H1 (cell line): Measurements from ENCODE around the gene DOK6. TPM values are rescaled to one million over a fixed set of nuclear protein-coding genes. Genes with fewer than 3 reads are reported as not detected.

Source experiments
- CTCF ChIA-PET: fragments of 300-600 bp; sonication (Branson Sonifier 250); formaldehyde crosslinking; loops from one replicate; lab custom pipeline; 2021; ENCODE audit not compliant: partially characterized antibody; lab: Charles Lee
- POLR2A ChIA-PET: fragments of 300-600 bp; sonication (Branson Sonifier 250); formaldehyde crosslinking; loops from one replicate; lab custom pipeline; 2021; ENCODE audit warnings: inconsistent platforms; ENCODE audit not compliant: partially characterized antibody; lab: Charles Lee
- DNase-seq, 2 experiments: peaks; one replicate each; pipeline versions ENCODE4 v3.0.0 to v3.0.0-alpha.2; 2010 to 2022; ENCODE audit warnings: low spot score in 2 of 2, low read depth in 1 of 2, mixed read lengths in 1 of 2
- FAIRE-seq: peaks from 2 replicates; lab custom pipeline; 2011; peaks lifted over from hg19 to GRCh38; lab: Jason Lieb, UNC
- H2AFZ ChIP-seq: 2 replicates; pipeline ENCODE4 v1.8.1; 2012; ENCODE audit warnings: low read length, inconsistent platforms
- H2AK5ac ChIP-seq: 2 replicates; pipeline ENCODE4 v1.6.1; 2013; ENCODE audit warnings: low read depth, low read length
- H2BK120ac ChIP-seq: replicated peaks from 2 replicates; pipeline ENCODE3; 2013; ENCODE audit warnings: low read depth, low read length, inconsistent platforms
- H2BK12ac ChIP-seq: 2 replicates; pipeline ENCODE4 v1.6.1; 2013; ENCODE audit warnings: low read depth, low read length
- H2BK15ac ChIP-seq: 2 replicates; pipeline ENCODE4 v1.6.1; 2013; ENCODE audit warnings: low read length
- H2BK20ac ChIP-seq: 2 replicates; pipeline ENCODE4 v1.6.1; 2013; ENCODE audit warnings: low read length
- H2BK5ac ChIP-seq: 2 replicates; pipeline ENCODE4 v1.6.1; 2013; ENCODE audit warnings: low read depth, low read length
- H3K14ac ChIP-seq: 2 replicates; pipeline ENCODE4 v1.6.1; 2013; ENCODE audit warnings: inconsistent platforms; ENCODE audit not compliant: insufficient read length
- H3K18ac ChIP-seq: 2 replicates; pipeline ENCODE4 v1.6.1; 2013; ENCODE audit warnings: low read length; ENCODE audit errors: extremely low read depth
- H3K23ac ChIP-seq: 2 replicates; pipeline ENCODE4 v1.6.1; 2013; ENCODE audit warnings: inconsistent platforms; ENCODE audit not compliant: insufficient read length
- H3K23me2 ChIP-seq: 2 replicates; pipeline ENCODE4 v1.6.1; 2013; ENCODE audit warnings: low read depth, low read length
- H3K27ac ChIP-seq: 2 replicates; pipeline ENCODE4 v1.6.1; 2011; ENCODE audit warnings: low read depth, low read length, inconsistent platforms
- H3K27me3 ChIP-seq, 4 experiments: replicated peaks in 1 of 4; 1 replicate in 1 of 4; 2 replicates in 3 of 4; pipeline versions ENCODE4 v1.6.1 to v1.8.1; 2011 to 2013; ENCODE audit warnings: low read length in 3 of 4, mild to moderate bottlenecking in 3 of 4, inconsistent platforms in 2 of 4, mixed read lengths in 2 of 4, moderate library complexity in 1 of 4; ENCODE audit not compliant: control insufficient read depth in 3 of 4, insufficient read depth in 3 of 4; ENCODE audit errors: extremely low read depth in 1 of 4
- H3K36me3 ChIP-seq, 4 experiments: 2 replicates each; pipeline versions ENCODE4 v1.6.1 to v1.8.1; 2011 to 2013; ENCODE audit warnings: mild to moderate bottlenecking in 4 of 4, low read length in 3 of 4, moderate library complexity in 2 of 4, control low read depth in 1 of 4, inconsistent platforms in 1 of 4; ENCODE audit not compliant: insufficient read depth in 4 of 4, control insufficient read depth in 2 of 4
- H3K4ac ChIP-seq: replicated peaks from 2 replicates; pipeline ENCODE3; 2013; ENCODE audit warnings: low read length, low read depth, mixed read lengths, inconsistent platforms; ENCODE audit not compliant: insufficient read length
- H3K4me1 ChIP-seq, 4 experiments: replicated peaks in 1 of 4; 1 replicate in 1 of 4; 2 replicates in 3 of 4; pipeline versions ENCODE4 v1.6.1 to v1.8.1; 2011 to 2013; ENCODE audit warnings: low read length in 3 of 4, inconsistent platforms in 2 of 4, mixed read lengths in 1 of 4; ENCODE audit not compliant: insufficient read depth in 4 of 4, control insufficient read depth in 3 of 4
- H3K4me2 ChIP-seq, 2 experiments: 2 replicates each; pipeline versions ENCODE4 v1.6.1 to v1.8.1; 2011 to 2013; ENCODE audit warnings: low read depth in 2 of 2, low read length in 2 of 2, control low read depth in 1 of 2, inconsistent platforms in 1 of 2, mild to moderate bottlenecking in 1 of 2; ENCODE audit not compliant: insufficient read depth in 1 of 2
- H3K4me3 ChIP-seq, 4 experiments: fragments of 200-600, 300-600 bp in 1 of 4; sonication (generic), shearing (Covaris generic), sonication (Bioruptor Twin) in 1 of 4; 2 replicates each; pipeline versions ENCODE4 v1.5.1 to v1.8.1; 2011 to 2016; ENCODE audit warnings: low read length in 4 of 4, low read depth in 3 of 4, control low read depth in 2 of 4, inconsistent platforms in 2 of 4, mild to moderate bottlenecking in 2 of 4, mixed read lengths in 1 of 4, moderate library complexity in 1 of 4; ENCODE audit not compliant: insufficient read depth in 2 of 4; ENCODE audit errors: extremely low read depth in 1 of 4
- H3K56ac ChIP-seq: replicated peaks from 2 replicates; pipeline ENCODE3; 2013; ENCODE audit warnings: low read depth, mild to moderate bottlenecking, mixed read lengths, low read length, inconsistent platforms; ENCODE audit not compliant: insufficient read length
- H3K79me1 ChIP-seq: 2 replicates; pipeline ENCODE4 v1.6.1; 2013; ENCODE audit warnings: low read depth, low read length, control low read depth
- H3K79me2 ChIP-seq, 2 experiments: 2 replicates each; pipeline versions ENCODE4 v1.6.1 to v1.8.1; 2012 to 2013; ENCODE audit warnings: low read length in 2 of 2, mild to moderate bottlenecking in 2 of 2, inconsistent platforms in 1 of 2; ENCODE audit not compliant: insufficient read depth in 2 of 2, control insufficient read depth in 1 of 2
- H3K9ac ChIP-seq, 4 experiments: replicated peaks in 1 of 4; 1 replicate in 1 of 4; 2 replicates in 3 of 4; pipeline versions ENCODE4 v1.6.1 to v1.8.1; 2011 to 2013; ENCODE audit warnings: low read depth in 3 of 4, low read length in 3 of 4, control low read depth in 2 of 4, mild to moderate bottlenecking in 2 of 4, moderate library complexity in 2 of 4, inconsistent platforms in 1 of 4; ENCODE audit errors: extremely low read depth in 1 of 4
- H3K9me3 ChIP-seq, 2 experiments: 2 replicates each; pipeline versions ENCODE4 v1.6.1 to v1.8.1; 2012 to 2013; ENCODE audit warnings: mild to moderate bottlenecking in 2 of 2, moderate library complexity in 2 of 2, control low read depth in 1 of 2, inconsistent platforms in 1 of 2, low read depth in 1 of 2, low read length in 1 of 2, mixed read lengths in 1 of 2; ENCODE audit not compliant: insufficient read depth in 2 of 2
- H4K20me1 ChIP-seq, 2 experiments: replicated peaks in 1 of 2; 2 replicates each; pipeline versions ENCODE3 to v1.8.1; 2011 to 2013; ENCODE audit warnings: inconsistent platforms in 2 of 2, low read length in 2 of 2, mild to moderate bottlenecking in 1 of 2; ENCODE audit not compliant: insufficient read depth in 2 of 2, control insufficient read depth in 1 of 2
- H4K5ac ChIP-seq: 2 replicates; pipeline ENCODE4 v1.6.1; 2013; ENCODE audit warnings: low read length, low read depth, mixed read lengths, inconsistent platforms; ENCODE audit not compliant: insufficient read length
- H4K8ac ChIP-seq: 2 replicates; pipeline ENCODE4 v1.8.0; 2013; ENCODE audit warnings: mild to moderate bottlenecking, moderate library complexity, low read length, inconsistent platforms; ENCODE audit not compliant: insufficient read depth; ENCODE audit errors: extremely low read depth
- H4K91ac ChIP-seq: replicated peaks from 2 replicates; pipeline ENCODE3; 2013; ENCODE audit warnings: low read length, mixed read lengths, inconsistent platforms; ENCODE audit not compliant: insufficient read length
- ASH2L ChIP-seq: fragments of 200-600, 300-600 bp; sonication (generic); IDR thresholded peaks from one replicate; pipeline ENCODE4 v1.7.1; 2017; ENCODE audit warnings: low read length
- BACH1 ChIP-seq: IDR thresholded peaks from 2 replicates; pipeline ENCODE4 v1.6.1; 2012; ENCODE audit warnings: low read length, improper control_type of control experiment
- CHD1 ChIP-seq: IDR thresholded peaks from 2 replicates; pipeline ENCODE4 v1.6.1; 2012; ENCODE audit warnings: low read depth, low read length, improper control_type of control experiment
- PHF8 ChIP-seq: fragments of 200-600 bp; sonication (generic); conservative IDR thresholded peaks from 2 replicates; pipeline ENCODE4 v1.7.1; 2012; ENCODE audit warnings: low read depth, mild to moderate bottlenecking, inconsistent platforms, low read length, moderate library complexity
- SUZ12 ChIP-seq: fragments of 200-600 bp; sonication (generic); IDR thresholded peaks from 2 replicates; pipeline ENCODE4 v1.6.1; 2012; ENCODE audit warnings: mild to moderate bottlenecking, inconsistent platforms, low read length, moderate library complexity, mixed read lengths
- TEAD4 ChIP-seq: IDR thresholded peaks from 2 replicates; pipeline ENCODE4 v1.6.1; 2012; ENCODE audit warnings: low read depth, low read length, inconsistent platforms, mixed read lengths
- WGBS, 2 experiments: shearing (Covaris generic) in 1 of 2; methylation state at CpG; one replicate each; pipeline versions ENCODE4 v1.1.6 to v1.1.7; 2013 to 2015; ENCODE audit warnings: low lambda C conversion rate in 2 of 2, mixed read lengths in 2 of 2, inconsistent platforms in 1 of 2, low coverage in 1 of 2, missing lambda C conversion rate in 1 of 2; ENCODE audit not compliant: insufficient replicate concordance in 2 of 2, insufficient coverage in 1 of 2, insufficient read length in 1 of 2; ENCODE audit errors: extremely low coverage in 1 of 2, missing lambda C conversion rate in 1 of 2; 5-methylcytosine and 5-hydroxymethylcytosine counted together
- polyA plus RNA-seq, 7 experiments: library from polyadenylated mRNA; depleted of rRNA in 3 of 7; stranded (reverse) in 5 of 7; unstranded in 2 of 7; fragments of >200 nt in 5 of 7; fragments of 200-250 nt in 2 of 7; gene quantifications; 1 replicate in 5 of 7; 2 replicates in 1 of 7; 4 replicates in 1 of 7; pipeline versions ENCODE4 v1.2.1 to v1.2.3, GENCODE V29; 2011 to 2013; ENCODE audit warnings: missing spikeins in 2 of 7, mixed read lengths in 2 of 7
- total RNA-seq: library from RNA; stranded (reverse); fragmentation: NEBNext Ultra II Directional; extraction: Animal tissue kit (Norgen Biotek cat#: 25700); gene quantifications from 2 replicates; pipeline ENCODE4 v1.2.1, GENCODE V29; 2021
- TF ChIP-seq, protein P1 (sequence below): IDR thresholded peaks from 2 replicates; pipeline ENCODE4 v1.6.1; 2011; ENCODE audit warnings: low read length, improper control_type of control experiment
- TF ChIP-seq, protein P2 (sequence below): IDR thresholded peaks from 2 replicates; pipeline ENCODE4 v1.6.1; 2012; ENCODE audit warnings: inconsistent platforms

DOK6 gene
- total and polyA plus RNA-seq, 2 of the 8 experiments (the other 6 are each of a cell fraction or from before 2014, with no cell fraction given), result 0.33 to 0.50 TPM

GRCh38 chr18:69789794-69790193 lies 389.1 kb downstream of the DOK6 start:
- H2BK120ac ChIP-seq, result no peak overlapping the region
- H2BK20ac ChIP-seq, result no peak overlapping the region
- no peak overlapping the region for H3K23ac ChIP-seq
- no peaks in the 10 kb centered on the region for H3K4me1 ChIP-seq
- H2AFZ ChIP-seq, result peak overlapping the region; percentile 76; the same call in 1 of the 2 replicates
- H3K79me2 ChIP-seq, result no peaks in the 10 kb centered on the region
- H3K27me3 ChIP-seq, result no peaks in the 10 kb centered on the region
- CTCF ChIA-PET, result no interaction called here
- no peak overlapping the region for H3K4me3 ChIP-seq
- DNase-seq, result no peak
- H2BK5ac ChIP-seq, result no peak overlapping the region
- no peak overlapping the region for H2AK5ac ChIP-seq
- FAIRE-seq, result peak; percentile 36
- H3K9me3 ChIP-seq, result no peaks in the 10 kb centered on the region
- no peaks in the 10 kb centered on the region for H3K79me1 ChIP-seq
- no peak overlapping the region for H3K4ac ChIP-seq
- no peak for TF ChIP-seq CHD1
- TF ChIP-seq, protein P1, sequence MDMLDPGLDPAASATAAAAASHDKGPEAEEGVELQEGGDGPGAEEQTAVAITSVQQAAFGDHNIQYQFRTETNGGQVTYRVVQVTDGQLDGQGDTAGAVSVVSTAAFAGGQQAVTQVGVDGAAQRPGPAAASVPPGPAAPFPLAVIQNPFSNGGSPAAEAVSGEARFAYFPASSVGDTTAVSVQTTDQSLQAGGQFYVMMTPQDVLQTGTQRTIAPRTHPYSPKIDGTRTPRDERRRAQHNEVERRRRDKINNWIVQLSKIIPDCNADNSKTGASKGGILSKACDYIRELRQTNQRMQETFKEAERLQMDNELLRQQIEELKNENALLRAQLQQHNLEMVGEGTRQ, result no peak
- no peak for TF ChIP-seq SUZ12
- TF ChIP-seq TEAD4, result no peak
- TF ChIP-seq BACH1, result no peak
- TF ChIP-seq ASH2L, result no peak
- no peak for TF ChIP-seq PHF8
- TF ChIP-seq, protein P2, sequence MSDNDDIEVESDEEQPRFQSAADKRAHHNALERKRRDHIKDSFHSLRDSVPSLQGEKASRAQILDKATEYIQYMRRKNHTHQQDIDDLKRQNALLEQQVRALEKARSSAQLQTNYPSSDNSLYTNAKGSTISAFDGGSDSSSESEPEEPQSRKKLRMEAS, result no peak
- TF ChIP-seq, all 59 proteins: peak for 0
- H3K18ac ChIP-seq, result no peak overlapping the region
- no peak overlapping the region for H3K14ac ChIP-seq
- 86% methylated on average over 1 of the region's 1 CpG; no CpG with 5 or more reads in 1 of the 2 experiments for WGBS, 2 experiments
- no peaks in the 10 kb centered on the region for H3K36me3 ChIP-seq
- H4K5ac ChIP-seq, result no peak overlapping the region
- no peak overlapping the region for H3K4me2 ChIP-seq
- no peak overlapping the region for H2BK15ac ChIP-seq
- H4K91ac ChIP-seq, result no peak overlapping the region
- H2BK12ac ChIP-seq, result no peak overlapping the region
- no peak overlapping the region for H4K8ac ChIP-seq
- POLR2A ChIA-PET, result no interaction called here
- no peak overlapping the region for H3K27ac ChIP-seq
- H3K23me2 ChIP-seq, result no peaks in the 10 kb centered on the region
- H3K56ac ChIP-seq, result no peak overlapping the region
- H3K9ac ChIP-seq, result no peak overlapping the region
- no peaks in the 10 kb centered on the region for H4K20me1 ChIP-seq
